Adrenal gland (tissue), 5 donors: ENCODE measurements around the gene MRPS34.

Experiments
- CTCF ChIP-seq, 6 experiments: fragments of 450-650 bp in 4 of 6; fragments of 200-600 bp in 2 of 6; sonication (generic) in 1 of 6; IDR thresholded peaks; 1 replicate in 5 of 6; 2 replicates in 1 of 6; pipeline versions ENCODE4 v1.5.1 to v1.8.0; 2016 to 2021; ENCODE audit warnings: antibody characterized with exemption in 6 of 6, mild to moderate bottlenecking in 2 of 6, moderate library complexity in 1 of 6
- POLR2A ChIP-seq, 2 donors: fragments of 450-650 bp; IDR thresholded peaks; one replicate each; pipeline ENCODE4 v1.6.1; 2017; ENCODE audit warnings: antibody characterized with exemption in 2 of 2, mild to moderate bottlenecking in 2 of 2, moderate library complexity in 1 of 2
- donor health status: DM: no; HTN: no; CAD: no.

GRCh38 chr16:1786242-1787055 is 13.5 kb upstream of the MRPS34 start:
- TF ChIP-seq CTCF (IDR thresholded peaks at IDR 0.05) = no peak
- no peak for TF ChIP-seq POLR2A (IDR thresholded peaks at IDR 0.05)
